GM12878 (cell line): Measurements from ENCODE around the gene SPATA24. TPM values are rescaled to one million over a fixed set of nuclear protein-coding genes. Genes with fewer than 3 reads are reported as not detected.
A peak's percentile ranks its signal among the peaks of the same experiment; 100 is the strongest.

Experiments used
- ATF2 ChIP-seq: IDR thresholded peaks from 2 replicates; pipeline ENCODE4 v1.6.1; 2012; ENCODE audit warnings: low read length, inconsistent platforms
- ATF7 ChIP-seq: fragments of 450-650 bp; IDR thresholded peaks from 2 replicates; pipeline ENCODE4 v1.6.1; 2016; ENCODE audit warnings: low read depth, mild to moderate bottlenecking
- E2F4 ChIP-seq: IDR thresholded peaks from 2 replicates; pipeline ENCODE4 v1.6.1; 2012; ENCODE audit warnings: low read depth, low read length, improper control_type of control experiment
- E2F8 ChIP-seq: fragments of 450-650 bp; IDR thresholded peaks from 2 replicates; pipeline ENCODE4 v1.6.1; 2018; ENCODE audit warnings: mild to moderate bottlenecking, low read depth, moderate library complexity; ENCODE audit not compliant: partially characterized antibody
- HDAC6 ChIP-seq: fragments of 200-600 bp; sonication (generic); IDR thresholded peaks from one replicate; pipeline ENCODE4 v1.8.0; 2017; ENCODE audit warnings: antibody characterized with exemption; ENCODE audit not compliant: unreplicated experiment
- IKZF1 ChIP-seq: fragments of 450-650 bp; conservative IDR thresholded peaks from 2 replicates; pipeline ENCODE4 v1.6.1; 2017; ENCODE audit warnings: antibody characterized with exemption, mild to moderate bottlenecking
- NR2F1 ChIP-seq: fragments of 450-650 bp; conservative IDR thresholded peaks from 2 replicates; pipeline ENCODE4 v1.6.1; 2017; ENCODE audit warnings: mild to moderate bottlenecking
- NRF1 ChIP-seq: conservative IDR thresholded peaks from 2 replicates; pipeline ENCODE4 v1.6.1; 2011; ENCODE audit warnings: mild to moderate bottlenecking, low read depth, low read length, improper control_type of control experiment
- RCOR1 ChIP-seq: conservative IDR thresholded peaks from 2 replicates; pipeline ENCODE4 v1.6.1; 2012; ENCODE audit warnings: low read depth, low read length, improper control_type of control experiment
- RFX5 ChIP-seq: IDR thresholded peaks from 2 replicates; pipeline ENCODE4 v1.6.1; 2011; ENCODE audit warnings: low read depth, low read length, improper control_type of control experiment
- SREBF1 ChIP-seq: IDR thresholded peaks from 2 replicates; pipeline ENCODE4 v1.6.1; 2012; ENCODE audit warnings: mild to moderate bottlenecking, low read length
- WRNIP1 ChIP-seq: IDR thresholded peaks from 2 replicates; pipeline ENCODE4 v1.6.1; 2011; ENCODE audit warnings: low read depth, low read length, improper control_type of control experiment, borderline replicate concordance
- ZNF207 ChIP-seq: fragments of 450-650 bp; IDR thresholded peaks from 2 replicates; pipeline ENCODE4 v1.6.1; 2014; ENCODE audit warnings: antibody characterized with exemption, mild to moderate bottlenecking, borderline replicate concordance
- ZNF217 ChIP-seq: fragments of 450-650 bp; IDR thresholded peaks from 2 replicates; pipeline ENCODE4 v1.6.1; 2017; ENCODE audit warnings: antibody characterized with exemption, mild to moderate bottlenecking
- polyA plus RNA-seq, 11 experiments: library from polyadenylated mRNA; depleted of rRNA in 4 of 11; unstranded in 6 of 11; stranded (reverse) in 5 of 11; fragments of >200 nt; fragmentation: Nextera tagmentation in 4 of 11; fragmentation: Illumina TruSeq in 1 of 11; extraction: Ambion mirVana in 4 of 11; extraction: Trizol in 1 of 11; gene quantifications; 1 replicate in 1 of 11; 2 replicates in 10 of 11; pipeline versions ENCODE4 v1.2.1 to v1.2.3, GENCODE V29; 2011 to 2016; ENCODE audit warnings: inconsistent platforms in 2 of 11, missing spikeins in 2 of 11, low read depth in 1 of 11
- total RNA-seq, 4 experiments: library from RNA; depleted of rRNA in 3 of 4; stranded (reverse); fragments of >200 nt in 3 of 4; fragmentation: Illumina TruSeq in 1 of 4; extraction: Trizol in 1 of 4; gene quantifications; 2 replicates each; pipeline versions ENCODE4 v1.2.1 to v1.2.3, GENCODE V29; 2013 to 2021
- TF ChIP-seq, protein P1 (sequence below): IDR thresholded peaks from 2 replicates; pipeline ENCODE4 v1.6.1; 2012; ENCODE audit warnings: low read depth, low read length, improper control_type of control experiment
- TF ChIP-seq, protein P2 (sequence below): IDR thresholded peaks from 2 replicates; pipeline ENCODE4 v1.6.1; 2011; ENCODE audit warnings: low read depth, low read length, improper control_type of control experiment, borderline replicate concordance
- TF ChIP-seq, protein P3 (sequence below): IDR thresholded peaks from 2 replicates; pipeline ENCODE4 v1.6.1; 2012; ENCODE audit warnings: improper control_type of control experiment, low read depth, low read length; ENCODE audit not compliant: insufficient replicate concordance

Gene SPATA24
- total and polyA plus RNA-seq, 10 of the 15 experiments (the other 5 are each of a cell fraction or from before 2014, with no cell fraction given): 4.1 to 9.8 (median 7.3) TPM

GRCh38 chr5:139439013-139439903 is 35.4 kb upstream of the SPATA24 start, which contains the start of gene DNAJC18 (continued):
- TF ChIP-seq, protein P1, sequence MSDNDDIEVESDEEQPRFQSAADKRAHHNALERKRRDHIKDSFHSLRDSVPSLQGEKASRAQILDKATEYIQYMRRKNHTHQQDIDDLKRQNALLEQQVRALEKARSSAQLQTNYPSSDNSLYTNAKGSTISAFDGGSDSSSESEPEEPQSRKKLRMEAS: no peak; the same call in 1 of the 2 replicates
- TF ChIP-seq ZNF217 (no peak), RFX5 (no peak), HDAC6 (no peak), E2F4 (no peak), NRF1 (0 out of 2 replicates have a peak, but pooled peaks have one; percentile 3), NR2F1 (peak; percentile 42; the same call in 1 of the 2 replicates), RCOR1 (no peak), ZNF207 (peak; percentile 92), ATF7 (peak; percentile 68; the same call in 1 of the 2 replicates), ATF2 (no peak), WRNIP1 (no peak), SREBF1 (peak; percentile 39; the same call in 1 of the 2 replicates), IKZF1 (peak; percentile 91), E2F8 (no peak)
- TF ChIP-seq, protein P2, sequence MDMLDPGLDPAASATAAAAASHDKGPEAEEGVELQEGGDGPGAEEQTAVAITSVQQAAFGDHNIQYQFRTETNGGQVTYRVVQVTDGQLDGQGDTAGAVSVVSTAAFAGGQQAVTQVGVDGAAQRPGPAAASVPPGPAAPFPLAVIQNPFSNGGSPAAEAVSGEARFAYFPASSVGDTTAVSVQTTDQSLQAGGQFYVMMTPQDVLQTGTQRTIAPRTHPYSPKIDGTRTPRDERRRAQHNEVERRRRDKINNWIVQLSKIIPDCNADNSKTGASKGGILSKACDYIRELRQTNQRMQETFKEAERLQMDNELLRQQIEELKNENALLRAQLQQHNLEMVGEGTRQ: no peak
- TF ChIP-seq, protein P3, sequence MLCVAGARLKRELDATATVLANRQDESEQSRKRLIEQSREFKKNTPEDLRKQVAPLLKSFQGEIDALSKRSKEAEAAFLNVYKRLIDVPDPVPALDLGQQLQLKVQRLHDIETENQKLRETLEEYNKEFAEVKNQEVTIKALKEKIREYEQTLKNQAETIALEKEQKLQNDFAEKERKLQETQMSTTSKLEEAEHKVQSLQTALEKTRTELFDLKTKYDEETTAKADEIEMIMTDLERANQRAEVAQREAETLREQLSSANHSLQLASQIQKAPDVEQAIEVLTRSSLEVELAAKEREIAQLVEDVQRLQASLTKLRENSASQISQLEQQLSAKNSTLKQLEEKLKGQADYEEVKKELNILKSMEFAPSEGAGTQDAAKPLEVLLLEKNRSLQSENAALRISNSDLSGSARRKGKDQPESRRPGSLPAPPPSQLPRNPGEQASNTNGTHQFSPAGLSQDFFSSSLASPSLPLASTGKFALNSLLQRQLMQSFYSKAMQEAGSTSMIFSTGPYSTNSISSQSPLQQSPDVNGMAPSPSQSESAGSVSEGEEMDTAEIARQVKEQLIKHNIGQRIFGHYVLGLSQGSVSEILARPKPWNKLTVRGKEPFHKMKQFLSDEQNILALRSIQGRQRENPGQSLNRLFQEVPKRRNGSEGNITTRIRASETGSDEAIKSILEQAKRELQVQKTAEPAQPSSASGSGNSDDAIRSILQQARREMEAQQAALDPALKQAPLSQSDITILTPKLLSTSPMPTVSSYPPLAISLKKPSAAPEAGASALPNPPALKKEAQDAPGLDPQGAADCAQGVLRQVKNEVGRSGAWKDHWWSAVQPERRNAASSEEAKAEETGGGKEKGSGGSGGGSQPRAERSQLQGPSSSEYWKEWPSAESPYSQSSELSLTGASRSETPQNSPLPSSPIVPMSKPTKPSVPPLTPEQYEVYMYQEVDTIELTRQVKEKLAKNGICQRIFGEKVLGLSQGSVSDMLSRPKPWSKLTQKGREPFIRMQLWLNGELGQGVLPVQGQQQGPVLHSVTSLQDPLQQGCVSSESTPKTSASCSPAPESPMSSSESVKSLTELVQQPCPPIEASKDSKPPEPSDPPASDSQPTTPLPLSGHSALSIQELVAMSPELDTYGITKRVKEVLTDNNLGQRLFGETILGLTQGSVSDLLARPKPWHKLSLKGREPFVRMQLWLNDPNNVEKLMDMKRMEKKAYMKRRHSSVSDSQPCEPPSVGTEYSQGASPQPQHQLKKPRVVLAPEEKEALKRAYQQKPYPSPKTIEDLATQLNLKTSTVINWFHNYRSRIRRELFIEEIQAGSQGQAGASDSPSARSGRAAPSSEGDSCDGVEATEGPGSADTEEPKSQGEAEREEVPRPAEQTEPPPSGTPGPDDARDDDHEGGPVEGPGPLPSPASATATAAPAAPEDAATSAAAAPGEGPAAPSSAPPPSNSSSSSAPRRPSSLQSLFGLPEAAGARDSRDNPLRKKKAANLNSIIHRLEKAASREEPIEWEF: no peak
